ENCODE measurements around the gene SPC24.

DNA sequence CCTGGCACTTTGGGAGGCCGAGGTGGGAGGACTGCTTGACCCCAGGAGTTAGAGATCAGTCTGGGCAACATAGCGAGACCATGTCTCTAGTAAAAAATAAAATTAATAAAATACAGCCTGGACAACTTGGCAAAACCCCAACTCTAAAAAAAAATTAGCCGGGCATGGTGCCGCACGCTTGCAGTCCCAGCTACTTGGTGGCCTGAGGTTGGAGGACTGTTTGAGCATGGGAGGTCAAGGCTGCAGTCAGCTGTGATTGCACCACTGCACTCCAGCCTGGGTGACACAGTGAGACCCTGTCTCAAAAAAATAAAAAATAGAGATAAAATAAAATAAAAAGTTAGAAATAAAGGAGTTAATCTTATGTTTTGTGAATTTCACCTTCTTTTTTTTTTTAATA is 15.6 kb upstream of the SPC24 start:
- TF ChIP-seq, protein P1, sequence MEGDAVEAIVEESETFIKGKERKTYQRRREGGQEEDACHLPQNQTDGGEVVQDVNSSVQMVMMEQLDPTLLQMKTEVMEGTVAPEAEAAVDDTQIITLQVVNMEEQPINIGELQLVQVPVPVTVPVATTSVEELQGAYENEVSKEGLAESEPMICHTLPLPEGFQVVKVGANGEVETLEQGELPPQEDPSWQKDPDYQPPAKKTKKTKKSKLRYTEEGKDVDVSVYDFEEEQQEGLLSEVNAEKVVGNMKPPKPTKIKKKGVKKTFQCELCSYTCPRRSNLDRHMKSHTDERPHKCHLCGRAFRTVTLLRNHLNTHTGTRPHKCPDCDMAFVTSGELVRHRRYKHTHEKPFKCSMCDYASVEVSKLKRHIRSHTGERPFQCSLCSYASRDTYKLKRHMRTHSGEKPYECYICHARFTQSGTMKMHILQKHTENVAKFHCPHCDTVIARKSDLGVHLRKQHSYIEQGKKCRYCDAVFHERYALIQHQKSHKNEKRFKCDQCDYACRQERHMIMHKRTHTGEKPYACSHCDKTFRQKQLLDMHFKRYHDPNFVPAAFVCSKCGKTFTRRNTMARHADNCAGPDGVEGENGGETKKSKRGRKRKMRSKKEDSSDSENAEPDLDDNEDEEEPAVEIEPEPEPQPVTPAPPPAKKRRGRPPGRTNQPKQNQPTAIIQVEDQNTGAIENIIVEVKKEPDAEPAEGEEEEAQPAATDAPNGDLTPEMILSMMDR (IDR thresholded peaks at IDR 0.05; ENCODE audit: poor library complexity): no peak
- no peak for TF ChIP-seq EZH2 (IDR thresholded peaks at IDR 0.05; ENCODE audit: borderline replicate concordance)
